Activated CD4-positive, alpha-beta T cell treated with anti-CD3 and anti-CD28 coated beads, Interleukin-2, amount 50 U/mL, for 4 hours (primary cell): Measurements from ENCODE around the gene TMEM107.

ENCODE experiments used
- DNase-seq, 2 experiments: peaks; one replicate each; pipeline ENCODE4 v3.0.0-alpha.2; 2020

TMEM107 gene

DNA sequence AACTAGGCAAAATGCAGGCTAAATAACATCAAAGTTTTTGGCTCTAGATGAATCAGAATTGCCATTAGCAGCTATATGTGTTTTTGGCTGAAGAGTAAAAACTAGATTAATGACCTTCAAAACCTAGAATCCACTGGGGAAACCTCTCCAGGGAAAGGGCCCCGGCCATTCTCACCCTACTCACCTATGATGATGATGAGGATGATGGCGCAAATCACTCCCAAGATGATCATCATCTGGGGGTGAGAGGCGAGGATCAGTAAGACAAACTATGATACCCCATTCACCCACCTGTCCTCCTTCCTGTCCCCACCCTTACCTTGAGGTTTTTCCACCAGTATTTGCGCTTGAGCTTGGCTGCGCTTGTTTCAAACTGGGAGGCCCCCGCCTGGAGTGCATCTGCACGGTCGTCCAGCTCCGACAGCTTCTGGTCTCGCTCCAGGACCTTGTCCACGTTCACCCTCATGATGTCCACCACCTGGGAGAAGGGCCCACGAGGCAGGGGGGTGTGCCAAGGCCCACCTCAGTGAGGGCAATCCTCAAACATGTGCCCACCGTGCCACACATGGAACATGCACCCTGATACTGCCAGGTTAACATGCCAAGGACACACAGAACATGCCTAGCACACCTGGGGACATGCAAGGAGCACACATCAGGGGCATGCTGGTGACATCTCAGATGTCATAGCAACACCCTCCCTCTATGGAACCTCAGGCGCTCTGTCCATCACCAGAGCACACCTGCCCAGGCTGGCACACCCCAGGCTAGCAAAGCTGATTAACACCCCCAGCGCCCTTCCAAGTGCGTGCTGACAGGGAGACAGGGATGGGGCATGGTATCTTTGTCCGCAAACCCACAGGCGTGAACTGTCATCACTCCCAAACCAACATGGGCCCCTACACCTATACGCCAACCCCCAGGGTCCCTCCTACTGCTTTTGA lies 14.6 kb downstream of the TMEM107 start:
- DNase-seq = no peak

DNA sequence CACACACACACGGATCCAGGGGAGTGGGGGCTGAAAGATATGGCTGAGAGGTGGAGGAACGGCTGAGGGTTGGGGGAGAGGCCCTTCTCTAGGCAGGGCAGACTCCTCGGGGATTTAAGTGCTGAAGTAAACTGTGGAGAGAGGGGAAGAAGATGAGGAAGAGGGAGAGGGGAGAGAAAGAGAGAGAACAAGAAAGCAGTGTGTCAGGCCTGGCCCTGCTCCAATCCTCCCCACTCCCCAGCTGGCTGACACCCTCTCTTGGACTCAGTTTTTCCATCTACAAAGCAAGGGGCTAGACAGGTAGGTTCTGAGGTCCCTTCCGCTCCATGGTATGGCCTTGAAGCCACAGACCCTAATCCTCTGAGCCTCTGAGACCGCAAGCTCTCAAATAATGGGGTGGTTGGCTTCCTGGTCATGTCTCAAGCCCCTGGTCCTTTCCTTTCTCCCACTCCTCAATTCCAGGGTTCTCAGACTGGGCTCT lies 15.4 kb downstream of the TMEM107 start:
- no peak for DNase-seq

DNA sequence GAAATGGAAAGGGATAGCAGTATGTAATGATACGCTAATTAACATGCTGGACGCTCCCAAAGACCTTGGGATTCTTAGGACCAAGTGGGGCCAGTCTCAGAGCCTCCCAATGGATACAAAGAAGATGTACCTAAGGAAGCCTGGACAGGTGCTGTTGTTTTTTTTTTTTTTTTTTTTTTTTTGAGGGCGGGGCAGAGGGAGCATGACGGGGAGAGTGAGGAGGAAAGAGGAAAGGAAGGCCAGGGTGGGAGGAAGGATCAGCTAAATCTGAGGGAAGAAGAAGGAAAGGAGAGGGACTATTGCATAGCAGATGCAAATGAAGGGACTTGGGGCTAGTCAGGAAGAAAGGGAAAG lies 16.0 kb downstream of the TMEM107 start:
- no peak for DNase-seq

DNA sequence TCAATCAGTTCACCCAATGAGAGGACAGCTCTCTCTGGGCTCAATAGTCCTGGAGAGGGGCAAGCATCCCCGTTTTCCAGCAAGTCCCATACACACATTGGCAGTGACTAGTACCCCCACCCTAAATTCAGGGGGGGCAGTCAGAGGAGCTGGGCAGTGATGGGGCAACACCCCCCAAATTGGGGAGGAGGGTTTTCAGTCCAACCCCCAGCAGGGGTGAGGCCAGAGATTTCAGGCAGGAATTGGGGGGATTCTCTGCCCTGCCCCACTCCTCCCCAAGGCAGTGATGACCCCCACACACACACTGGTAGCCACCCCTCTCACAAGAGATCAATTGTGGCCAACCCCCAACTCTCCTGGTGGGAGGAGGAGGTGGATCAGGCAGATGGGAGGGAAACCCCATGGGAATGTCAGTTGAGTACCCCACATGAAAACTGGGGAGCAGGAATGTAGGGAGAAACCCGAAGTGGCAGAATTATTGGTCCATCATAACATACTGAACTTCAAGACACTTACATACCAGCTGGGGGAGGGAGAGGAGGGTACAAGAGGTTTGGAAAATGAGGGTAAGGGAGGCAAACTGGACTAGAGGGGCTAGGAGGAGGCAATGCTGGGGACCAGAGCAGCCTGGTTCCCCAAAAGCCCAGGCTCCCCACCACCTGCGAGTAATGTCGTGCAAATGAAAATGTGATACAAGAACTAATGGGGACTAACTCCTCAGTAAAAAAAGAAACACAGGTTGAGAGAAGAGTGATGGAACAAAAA lies 16.5 kb downstream of the TMEM107 start:
- no peak for DNase-seq

DNA sequence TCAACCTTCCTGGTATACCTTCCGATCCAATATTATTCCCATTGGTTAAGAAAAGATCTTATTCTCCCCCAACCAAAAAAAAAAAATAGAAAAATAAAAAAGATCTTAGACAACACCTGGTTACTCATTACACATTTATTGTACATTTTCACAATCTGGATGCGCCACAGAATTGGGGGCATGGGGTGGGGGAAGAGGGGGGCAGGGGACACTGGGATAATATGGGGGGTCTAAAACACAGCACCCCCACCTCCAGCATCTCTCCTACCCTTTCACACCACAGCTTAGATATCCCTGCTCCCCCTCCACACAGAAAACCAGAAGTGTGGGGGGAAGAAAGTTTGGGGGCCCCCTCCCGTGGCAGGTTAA lies 17.2 kb downstream of the TMEM107 start:
- no peak for DNase-seq

DNA sequence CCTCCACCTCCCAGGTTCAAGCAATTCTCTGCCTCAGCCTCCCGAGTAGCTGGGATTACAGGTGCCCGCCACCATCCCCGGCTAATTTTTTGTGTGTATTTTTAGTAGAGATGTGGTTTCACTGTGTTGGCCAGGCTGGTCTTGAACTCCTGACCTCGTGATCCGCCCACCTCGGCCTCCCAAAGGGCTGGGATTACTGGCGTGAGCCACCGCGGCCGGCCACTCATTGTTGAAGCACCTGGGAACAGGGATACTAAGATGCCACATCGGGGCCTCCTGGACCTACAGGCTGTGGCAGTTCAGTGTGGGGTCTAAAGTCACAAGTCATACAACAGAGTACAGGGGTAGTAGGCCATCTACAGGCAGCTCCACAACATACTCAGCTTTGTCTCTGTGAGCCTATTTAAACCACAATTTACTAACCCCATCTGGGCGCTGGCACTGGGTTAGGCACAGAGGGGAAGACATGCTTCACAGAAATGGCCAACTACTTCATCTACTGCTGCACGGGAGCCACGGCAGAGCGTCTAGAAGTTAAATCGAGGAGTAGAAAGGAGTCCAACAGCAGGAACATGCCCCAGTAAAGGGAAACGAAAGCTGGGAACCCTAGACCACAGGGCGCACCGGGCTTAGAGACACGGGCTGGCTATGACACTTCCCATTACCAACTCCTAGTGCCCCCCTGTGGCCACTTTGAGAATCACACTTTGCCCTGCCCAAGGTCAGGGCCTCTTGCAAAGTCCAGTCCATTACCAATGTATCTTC lies 17.7 kb downstream of the TMEM107 start:
- peak; percentile 80 to 85 for DNase-seq

DNA sequence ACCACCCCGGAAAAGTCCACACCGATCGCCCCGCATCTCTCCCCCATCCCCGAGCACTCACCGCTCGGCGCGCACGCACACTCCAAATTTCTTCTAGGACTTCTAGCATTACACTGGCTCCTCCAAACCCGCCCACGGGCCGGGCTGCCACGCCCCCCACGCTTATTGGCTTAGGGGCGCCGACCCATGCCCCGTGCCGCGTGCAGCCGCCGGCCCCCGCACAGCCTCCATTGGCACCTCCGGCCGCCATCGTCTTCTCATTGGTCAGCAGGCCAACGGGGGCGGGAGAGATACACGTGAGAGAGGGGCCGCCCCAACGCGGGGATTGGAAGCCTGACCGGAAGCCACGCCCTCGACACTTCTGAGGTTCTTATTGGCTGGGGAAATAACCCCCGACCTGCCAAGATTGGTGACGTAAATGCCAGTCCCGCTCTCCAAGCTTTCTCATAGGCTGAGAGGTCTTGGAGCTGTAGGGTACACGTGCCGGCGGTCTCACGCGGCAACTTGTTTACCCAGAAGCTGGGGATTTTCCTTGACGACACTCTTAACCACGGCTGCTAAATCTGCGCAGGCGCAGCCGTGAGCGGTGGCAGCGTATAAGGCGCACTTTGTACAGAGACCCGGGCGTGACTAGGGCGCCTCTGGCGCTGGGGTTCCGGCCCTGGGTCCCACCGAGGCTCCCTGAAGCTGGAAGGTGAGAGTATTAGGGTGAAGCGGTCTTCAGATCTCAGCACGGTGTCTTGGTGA lies 19.8 kb downstream of the TMEM107 start:
- DNase-seq = peak; percentile 100

DNA sequence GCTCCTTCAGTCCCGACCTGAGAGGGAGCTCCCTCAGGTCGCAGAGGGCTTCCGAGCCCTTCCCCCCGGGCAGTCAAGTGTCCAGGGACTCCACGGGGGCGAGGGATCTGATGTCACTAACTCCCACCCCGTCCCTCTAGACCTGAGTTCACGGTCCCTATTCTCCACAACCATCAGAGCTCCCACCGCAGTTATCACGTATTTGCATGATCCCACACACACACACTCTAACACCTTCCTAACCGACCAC lies 20.3 kb downstream of the TMEM107 start:
- no peak for DNase-seq

DNA sequence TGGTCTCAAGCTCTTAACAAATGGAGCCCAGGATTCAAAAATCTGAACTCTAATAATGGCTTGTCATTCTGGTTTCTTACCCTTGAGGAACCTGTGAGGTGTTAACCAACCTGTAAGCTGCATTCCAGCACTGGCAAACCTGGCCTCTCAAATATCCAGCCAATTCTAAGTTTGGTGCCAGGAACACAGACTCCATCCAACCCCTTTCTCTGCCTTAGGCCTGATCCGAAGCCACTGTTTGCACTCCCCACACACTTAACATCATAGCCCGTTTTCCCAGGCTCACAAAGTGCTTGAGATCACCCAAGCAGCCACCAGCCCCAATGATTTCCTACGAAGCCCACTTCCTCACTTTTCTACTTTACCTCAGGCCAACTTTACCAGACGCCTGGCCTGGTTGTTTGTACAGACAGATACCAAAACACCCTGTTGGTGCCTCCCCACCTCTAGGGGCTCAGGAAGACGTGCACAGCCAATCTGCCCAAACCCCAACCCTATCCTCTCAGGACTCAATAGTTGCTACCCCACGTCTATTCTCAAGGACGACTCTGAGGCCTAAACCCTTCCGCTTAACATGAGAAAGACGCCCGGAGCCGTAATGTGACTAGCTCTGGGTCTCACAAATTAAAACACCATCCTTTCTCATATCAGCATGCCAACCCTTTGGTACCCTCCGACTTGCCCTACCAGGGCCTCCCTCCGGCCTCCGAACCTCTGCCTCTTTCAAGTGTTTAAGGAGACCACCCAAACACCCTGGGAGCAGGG lies 20.8 kb downstream of the TMEM107 start:
- no peak for DNase-seq

DNA sequence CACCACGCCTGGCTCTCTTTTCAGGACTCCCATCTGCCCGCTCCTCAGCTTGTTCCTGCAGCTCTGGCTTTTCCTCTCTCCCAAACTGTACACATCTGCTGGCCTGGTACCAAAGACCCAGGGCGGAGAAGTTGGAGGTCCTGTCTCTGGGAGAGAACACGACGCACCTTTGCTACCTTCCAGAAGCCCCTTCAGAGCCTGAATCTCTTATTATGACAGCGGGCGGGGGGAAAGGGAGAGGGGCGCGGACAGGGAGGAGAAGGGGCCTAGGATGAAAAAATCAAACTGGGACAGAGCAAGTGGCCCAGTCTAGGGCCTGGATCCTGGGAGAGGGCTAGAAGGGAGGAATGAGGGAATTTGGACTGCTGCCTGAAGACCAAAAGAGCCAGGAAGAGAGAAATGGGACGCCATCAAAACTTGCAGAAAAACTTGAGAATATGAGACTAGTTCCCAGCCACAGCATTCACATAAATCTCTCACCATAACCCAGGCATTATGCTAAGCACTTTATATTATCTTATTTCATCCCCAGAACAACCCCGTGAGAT lies 21.5 kb downstream of the TMEM107 start:
- DNase-seq = no peak

DNA sequence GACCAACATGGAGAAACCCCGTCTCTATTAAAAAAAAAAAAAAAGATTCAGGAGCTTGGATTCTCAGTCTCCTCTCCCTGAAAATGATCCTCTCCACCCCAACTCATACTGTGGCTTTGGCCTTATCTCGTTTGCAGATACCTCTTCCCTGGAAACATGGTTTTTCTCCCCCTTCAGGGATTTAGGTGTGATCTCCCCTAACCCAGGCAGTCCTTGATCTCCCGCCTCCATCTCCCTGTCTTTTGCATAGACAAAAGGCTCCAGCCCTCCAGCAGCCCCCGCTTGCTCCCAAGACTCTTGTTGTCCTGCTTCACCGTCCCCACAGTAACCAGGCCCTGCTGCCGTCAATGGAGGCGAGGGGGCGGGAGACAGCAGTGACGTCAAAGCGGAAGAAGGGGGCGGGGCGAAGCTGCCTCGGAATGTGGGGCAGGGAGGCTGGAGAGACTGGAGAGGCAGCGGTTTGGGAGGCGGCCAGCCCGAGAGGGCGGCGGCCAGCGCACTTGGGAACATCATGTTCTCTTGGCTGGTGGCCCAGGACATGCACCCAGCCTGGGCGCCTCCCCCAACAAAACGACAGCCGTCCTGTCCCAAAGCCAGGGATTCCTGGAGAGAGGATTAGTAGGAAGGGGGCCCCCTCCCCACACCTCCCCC lies 22.1 kb downstream of the TMEM107 start:
- peak; percentile 81 to 86 for DNase-seq

DNA sequence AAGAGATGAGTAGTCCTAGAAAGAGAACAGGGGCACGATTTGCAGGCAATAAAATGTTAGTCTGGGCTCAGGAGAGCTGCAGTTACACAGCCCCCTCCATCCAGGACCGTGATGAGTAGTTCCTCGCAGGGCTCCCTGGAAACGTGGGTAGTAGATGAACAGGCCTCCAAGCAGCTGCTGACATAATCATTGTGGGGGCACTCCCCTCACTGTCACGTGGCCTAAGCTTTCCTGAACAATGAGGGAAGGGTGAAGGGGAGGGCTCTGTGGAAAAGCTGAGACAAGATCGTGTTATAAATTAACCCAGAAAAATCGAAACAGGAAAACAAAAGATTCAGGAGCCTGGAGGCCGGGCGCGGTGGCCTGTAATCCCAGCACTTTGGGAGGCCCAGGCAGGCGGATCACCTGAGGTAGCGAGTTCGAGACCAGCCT lies 22.6 kb downstream of the TMEM107 start:
- DNase-seq = peak in 1 of 2 experiments; percentile 61

DNA sequence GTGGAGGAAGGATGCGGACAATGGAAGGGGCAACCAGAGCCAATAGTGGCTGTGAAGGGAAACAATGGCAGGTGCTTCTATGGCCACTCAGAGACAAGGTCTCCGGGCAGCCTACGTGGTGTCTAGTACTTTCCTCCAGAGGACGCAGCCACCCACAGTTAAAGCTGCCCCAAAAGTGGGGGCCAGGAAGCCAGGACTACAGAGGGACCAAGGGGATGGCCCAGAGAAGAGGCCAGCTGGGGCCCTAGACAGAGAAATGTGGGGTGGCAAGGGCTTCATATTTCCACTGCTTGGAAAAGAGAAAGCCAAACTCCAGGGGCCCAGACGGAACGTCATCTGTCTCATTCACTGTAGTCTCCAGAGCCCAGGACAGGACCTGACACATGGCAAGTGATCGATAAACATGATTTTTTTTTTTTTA lies 23.1 kb downstream of the TMEM107 start:
- DNase-seq = no peak

DNA sequence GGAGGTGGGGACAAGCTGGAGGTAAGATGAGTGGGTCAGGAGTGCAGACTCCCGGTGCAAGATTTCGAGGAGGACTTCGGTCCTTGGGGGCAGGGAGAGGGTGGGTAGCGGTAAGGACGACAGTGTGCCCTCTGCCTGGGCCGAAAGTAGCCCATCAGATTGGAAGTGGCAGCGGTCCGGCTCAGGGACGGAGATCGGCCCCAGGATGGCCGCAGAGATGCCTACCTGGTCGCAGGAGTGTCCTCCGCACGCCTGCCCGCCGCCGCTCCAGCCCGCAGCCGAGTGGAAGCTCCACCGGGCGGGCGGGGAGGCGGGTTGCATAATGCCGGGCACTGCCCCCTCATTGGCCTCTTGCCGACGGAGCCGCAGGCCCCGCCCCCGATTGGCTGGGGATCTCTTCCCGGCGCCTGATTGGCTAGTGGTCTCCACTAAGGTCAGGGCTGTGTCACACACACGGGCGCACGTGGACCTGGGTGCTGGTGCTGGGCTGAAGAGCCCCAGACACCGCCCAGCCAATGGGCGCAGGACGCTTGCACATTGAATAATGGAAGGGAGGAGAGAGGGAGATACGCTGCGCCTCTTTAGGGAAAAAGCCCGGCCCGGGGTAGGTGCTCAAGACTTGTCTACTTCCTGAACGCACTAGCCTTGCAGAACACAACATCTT lies 23.9 kb downstream of the TMEM107 start, which contains the start of gene PER1:
PER1 (minus strand) TSS at position 293 of the 664 bp plus-strand sequence. CDS start 1,698 bp downstream, outside the sequence.
- peak; percentile 83 to 84 for DNase-seq

DNA sequence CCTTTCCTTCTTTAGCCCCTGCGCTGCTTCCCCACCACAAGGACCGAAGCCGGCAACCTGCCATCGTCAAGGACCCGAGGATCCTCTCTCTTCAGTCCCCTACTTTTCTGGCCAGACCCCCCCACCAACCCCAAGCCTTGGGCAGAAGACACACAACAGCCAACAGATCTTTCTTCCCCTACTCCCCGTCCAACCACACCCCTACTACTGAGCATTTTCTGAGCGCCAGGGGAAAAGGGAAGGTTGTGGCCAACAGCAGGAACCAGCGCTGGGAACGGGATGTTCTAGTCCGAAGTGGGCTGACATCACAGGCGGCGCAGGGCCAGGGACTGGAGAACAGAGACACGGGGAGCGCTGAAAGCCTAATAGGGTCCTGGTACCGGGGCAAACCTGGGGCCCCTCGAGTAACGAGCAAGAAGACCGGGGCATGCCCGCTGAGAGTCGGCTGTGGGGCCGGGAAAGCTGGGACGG lies 24.5 kb downstream of the TMEM107 start:
- no peak for DNase-seq

DNA sequence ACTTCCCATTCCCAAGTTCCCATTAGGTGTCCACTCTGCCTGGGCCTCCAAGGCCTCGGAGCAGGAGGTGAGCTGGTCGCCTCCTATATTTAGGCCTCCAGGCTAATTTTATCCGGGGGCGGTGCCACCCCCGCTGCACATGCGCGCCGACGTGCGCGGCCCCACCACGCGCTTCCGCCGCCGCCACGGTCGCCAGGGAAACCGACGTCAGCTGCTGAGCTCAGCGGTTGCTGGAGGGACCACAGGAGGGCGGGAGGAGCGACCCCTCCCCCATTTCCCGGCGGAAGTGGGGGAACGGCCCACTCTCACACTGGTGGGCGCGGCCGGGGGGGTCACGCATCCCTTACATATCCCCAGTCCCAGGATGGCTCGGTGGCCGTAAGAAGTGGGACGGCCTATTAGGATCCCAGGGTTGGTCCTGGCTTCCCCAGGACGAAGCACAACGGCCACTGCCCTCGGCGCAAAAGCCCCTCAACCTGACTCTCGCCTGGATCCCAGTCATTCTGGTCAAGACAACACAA lies 25.0 kb downstream of the TMEM107 start:
- DNase-seq = peak; percentile 83 to 85

DNA sequence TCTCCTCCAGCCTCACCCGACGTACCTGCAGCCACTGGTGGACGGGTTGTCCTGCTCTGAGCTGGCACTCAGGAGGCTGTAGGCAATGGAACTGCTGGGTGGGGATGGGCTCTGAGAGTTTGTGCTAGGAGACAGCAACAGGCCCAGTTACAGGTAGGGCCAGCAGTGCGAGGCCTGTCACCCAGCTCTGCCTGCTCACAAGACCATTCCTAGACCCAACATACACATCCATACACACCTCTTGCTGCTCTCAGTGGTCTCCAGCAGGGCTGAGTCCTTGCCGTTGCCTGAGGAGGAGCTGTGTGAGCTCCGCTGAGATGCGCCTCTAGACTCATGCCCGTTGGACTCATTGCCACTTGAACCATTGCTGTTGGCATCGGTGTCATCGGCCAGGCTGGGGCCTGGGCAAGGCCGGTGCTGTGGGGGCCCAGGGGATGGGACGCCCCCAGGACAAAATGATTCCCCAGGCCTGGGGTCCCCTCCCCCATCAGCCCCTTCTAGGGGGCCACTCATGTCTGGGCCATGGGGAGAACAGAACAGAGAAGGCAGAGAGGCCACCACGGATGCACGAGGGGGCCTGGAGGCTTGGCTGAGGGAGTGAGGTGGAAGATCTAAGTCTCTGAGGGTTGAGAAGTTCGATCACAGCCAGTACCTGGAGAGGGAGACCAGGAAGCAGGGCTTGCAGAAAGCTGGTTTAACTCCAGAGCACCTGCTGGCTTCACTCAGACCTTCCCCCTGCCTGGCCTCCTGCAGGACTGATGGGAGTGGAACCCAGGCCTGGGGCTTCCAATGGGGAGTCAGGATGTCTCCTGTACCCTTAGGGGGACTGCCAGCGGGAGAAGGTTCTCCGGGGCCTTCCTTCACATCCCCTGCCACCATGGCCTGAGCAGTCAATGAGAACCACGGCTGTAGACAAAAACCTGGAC lies 25.7 kb downstream of the TMEM107 start:
- no peak for DNase-seq

DNA sequence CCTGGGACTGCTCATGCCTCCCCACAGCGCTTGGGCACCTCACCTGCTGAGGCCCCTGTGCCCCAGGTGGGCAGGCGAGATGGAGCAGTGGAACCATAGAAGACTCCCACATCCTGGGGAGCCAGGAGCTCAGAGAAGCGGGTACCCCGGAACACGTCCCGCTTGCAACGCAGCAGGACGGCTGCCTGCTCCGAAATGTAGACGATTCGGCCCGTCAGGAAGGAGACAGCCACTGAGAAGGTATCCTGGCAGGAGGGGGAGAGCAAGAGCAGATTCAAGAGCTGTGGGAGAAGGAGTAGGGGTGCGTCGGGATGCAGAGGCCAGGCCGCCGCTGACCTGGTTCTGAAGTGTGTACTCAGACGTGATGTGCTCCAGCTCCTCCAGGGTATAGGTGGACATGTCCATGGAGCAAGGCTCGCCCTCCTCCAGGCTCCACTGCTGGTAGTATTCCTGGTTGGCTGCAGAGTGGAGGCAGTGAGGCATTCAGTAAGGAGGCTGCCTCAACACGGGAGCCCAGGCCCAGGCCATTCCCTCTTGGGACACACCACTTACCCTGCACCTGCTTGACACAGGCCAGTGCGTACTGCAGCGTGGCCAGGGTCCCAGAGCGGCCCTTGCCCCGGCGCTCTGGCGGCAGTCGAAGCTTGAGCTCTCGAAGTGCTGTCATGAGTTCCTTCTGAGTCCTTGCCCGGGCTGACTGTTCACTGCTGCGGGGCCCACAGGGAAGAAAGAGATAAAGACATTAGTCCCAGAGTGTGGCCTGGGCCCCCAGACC lies 26.6 kb downstream of the TMEM107 start:
- DNase-seq = no peak
